Measurements from ENCODE around the gene ATP6V1E1.

DNA sequence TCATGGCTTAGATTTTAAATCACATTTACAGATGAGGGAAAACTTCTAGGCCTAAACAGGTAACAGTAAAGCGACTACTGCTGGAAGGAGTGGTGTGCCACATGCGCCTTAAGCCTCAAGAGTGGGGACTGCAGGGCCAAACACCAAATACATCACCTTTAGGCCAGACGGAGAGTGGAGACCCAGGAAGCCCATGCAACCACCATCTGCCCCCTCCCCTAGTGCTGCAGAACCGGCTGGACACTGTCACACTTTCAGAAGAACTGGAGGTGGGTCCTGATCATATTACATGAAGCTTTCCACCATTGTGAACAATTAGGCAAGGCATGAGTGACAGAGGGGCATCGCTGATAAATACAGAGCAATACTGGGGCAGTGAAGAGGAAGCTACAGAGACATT lies 36.3 kb downstream of the ATP6V1E1 start:
- TF ChIP-seq, protein P1, sequence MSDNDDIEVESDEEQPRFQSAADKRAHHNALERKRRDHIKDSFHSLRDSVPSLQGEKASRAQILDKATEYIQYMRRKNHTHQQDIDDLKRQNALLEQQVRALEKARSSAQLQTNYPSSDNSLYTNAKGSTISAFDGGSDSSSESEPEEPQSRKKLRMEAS (IDR thresholded peaks at IDR 0.05; ENCODE audit: low read depth) = no peak
- no peak for TF ChIP-seq EZH2phosphoT487 (IDR thresholded peaks at IDR 0.05; ENCODE audit: borderline replicate concordance, low read depth)
- TF ChIP-seq SMC3 (IDR thresholded peaks at IDR 0.05; ENCODE audit: low read depth, low read length) = no peak
- no peak for TF ChIP-seq TAF1 (IDR thresholded peaks at IDR 0.05; ENCODE audit: borderline replicate concordance, low read depth, low read length)

All from SK-N-SH (cell line).